Anterior cingulate cortex (tissue), 58 donors: ENCODE data around the gene CRY2.

Experiments
- DNase-seq, 58 donors: peaks; one replicate each; lab custom pipeline; 2025; lab: John Stamatoyannopoulos, UW

The CRY2 gene

GRCh38 chr11:45846174-45846675 is 1.1 kb upstream of the CRY2 start:
- DNase-seq, result no peak

- peak in 14 of 58 donors; percentile 10 to 65 (median 41) for DNase-seq
Observed at GRCh38 chr11:45847911-45848316, 639 bp downstream of the CRY2 start.

- no peak for DNase-seq
Observed at GRCh38 chr11:45848654-45849081, 1.4 kb downstream of the CRY2 start.

- DNase-seq, result no peak
Observed at GRCh38 chr11:45850446-45850845, 3.2 kb downstream of the CRY2 start.

- peak in 3 of 58 donors; percentile 22 to 30 (median 26) for DNase-seq
Observed at GRCh38 chr11:45851228-45851627, 4.0 kb downstream of the CRY2 start.

- peak in 39 of 58 donors; percentile 9 to 76 (median 35) for DNase-seq
Observed at GRCh38 chr11:45852018-45852711, 4.9 kb downstream of the CRY2 start.

- DNase-seq, result peak in 2 of 58 donors; percentile 14 to 17
Observed at GRCh38 chr11:45852712-45853101, 5.4 kb downstream of the CRY2 start.

GRCh38 chr11:45853332-45854219 is 6.3 kb downstream of the CRY2 start:
- peak in 40 of 58 donors; percentile 12 to 84 (median 42) for DNase-seq

- DNase-seq, result no peak
Observed at GRCh38 chr11:45855308-45855707, 8.0 kb downstream of the CRY2 start.

GRCh38 chr11:45856044-45856468 is 8.8 kb downstream of the CRY2 start:
- no peak for DNase-seq

- peak in 31 of 58 donors; percentile 18 to 80 (median 41) for DNase-seq
Observed at GRCh38 chr11:45857961-45858474, 10.7 kb downstream of the CRY2 start.

- no peak for DNase-seq
Observed at GRCh38 chr11:45858751-45859398, 11.6 kb downstream of the CRY2 start.

GRCh38 chr11:45859661-45860140 is 12.4 kb downstream of the CRY2 start:
- DNase-seq, result peak in 57 of 58 donors; percentile 48 to 96 (median 85)

- no peak for DNase-seq
Observed at GRCh38 chr11:45860348-45860747, 13.1 kb downstream of the CRY2 start.

- peak in 1 of 58 donors; percentile 18 for DNase-seq
Observed at GRCh38 chr11:45860764-45861510, 13.7 kb downstream of the CRY2 start.

GRCh38 chr11:45864041-45864440 is 16.8 kb downstream of the CRY2 start:
- DNase-seq, result no peak

GRCh38 chr11:45869551-45869950 is 22.3 kb downstream of the CRY2 start:
- no peak for DNase-seq

GRCh38 chr11:45870706-45871105 is 23.4 kb downstream of the CRY2 start:
- no peak for DNase-seq

GRCh38 chr11:45871638-45872037 is 24.4 kb downstream of the CRY2 start:
- DNase-seq, result no peak
